GM19468 (cell line): ENCODE measurements around the gene SETBP1.

Experiments used
- ATAC-seq: cut with Tn5 transposase; IDR thresholded peaks from one replicate; pipeline ENCODE4 v1.9.1; 2021; ENCODE audit warnings: mild to moderate bottlenecking, moderate library complexity, moderate number of reproducible peaks; ENCODE audit not compliant: unreplicated experiment; ENCODE audit errors: extremely low read depth

Gene SETBP1

DNA sequence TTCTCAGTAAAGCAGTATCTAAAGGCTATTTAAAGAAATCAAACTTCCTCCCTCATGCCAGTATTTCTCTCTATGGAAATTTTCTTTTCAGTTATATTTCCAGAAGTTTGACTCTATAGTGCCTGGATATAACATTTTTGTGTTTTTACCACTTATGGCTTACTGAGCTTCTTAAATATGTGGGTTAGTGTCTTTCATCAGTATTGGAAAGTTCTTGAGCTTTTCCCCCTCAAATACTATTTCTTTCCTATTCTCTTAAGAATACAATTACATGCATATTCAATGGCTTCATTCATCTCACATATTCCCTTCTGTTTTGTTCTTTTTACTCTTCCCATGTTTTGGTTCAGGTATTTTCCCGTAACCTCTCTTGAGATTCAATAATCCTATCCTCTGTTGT is 432.0 kb downstream of the SETBP1 start:
- ATAC-seq, result no peak

- ATAC-seq, result no peak
Observed at GRCh38 chr18:45116116-45116515, 435.4 kb downstream of the SETBP1 start.
